GM19351 (cell line): ENCODE data around the gene TRNP1.
A peak's percentile ranks its signal among the peaks of the same experiment; 100 is the strongest.
"Not testable (repeated sequence)": the region's sequence is repeated elsewhere in the genome, so short reads cannot be mapped to it uniquely, and the experiment has no call there.

ENCODE experiments used
- ATAC-seq: cut with Tn5 transposase; IDR thresholded peaks from one replicate; pipeline ENCODE4 v1.9.1; 2021; ENCODE audit warnings: mild to moderate bottlenecking, moderate library complexity; ENCODE audit not compliant: unreplicated experiment

The TRNP1 gene, protein sequence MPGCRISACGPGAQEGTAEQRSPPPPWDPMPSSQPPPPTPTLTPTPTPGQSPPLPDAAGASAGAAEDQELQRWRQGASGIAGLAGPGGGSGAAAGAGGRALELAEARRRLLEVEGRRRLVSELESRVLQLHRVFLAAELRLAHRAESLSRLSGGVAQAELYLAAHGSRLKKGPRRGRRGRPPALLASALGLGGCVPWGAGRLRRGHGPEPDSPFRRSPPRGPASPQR

DNA sequence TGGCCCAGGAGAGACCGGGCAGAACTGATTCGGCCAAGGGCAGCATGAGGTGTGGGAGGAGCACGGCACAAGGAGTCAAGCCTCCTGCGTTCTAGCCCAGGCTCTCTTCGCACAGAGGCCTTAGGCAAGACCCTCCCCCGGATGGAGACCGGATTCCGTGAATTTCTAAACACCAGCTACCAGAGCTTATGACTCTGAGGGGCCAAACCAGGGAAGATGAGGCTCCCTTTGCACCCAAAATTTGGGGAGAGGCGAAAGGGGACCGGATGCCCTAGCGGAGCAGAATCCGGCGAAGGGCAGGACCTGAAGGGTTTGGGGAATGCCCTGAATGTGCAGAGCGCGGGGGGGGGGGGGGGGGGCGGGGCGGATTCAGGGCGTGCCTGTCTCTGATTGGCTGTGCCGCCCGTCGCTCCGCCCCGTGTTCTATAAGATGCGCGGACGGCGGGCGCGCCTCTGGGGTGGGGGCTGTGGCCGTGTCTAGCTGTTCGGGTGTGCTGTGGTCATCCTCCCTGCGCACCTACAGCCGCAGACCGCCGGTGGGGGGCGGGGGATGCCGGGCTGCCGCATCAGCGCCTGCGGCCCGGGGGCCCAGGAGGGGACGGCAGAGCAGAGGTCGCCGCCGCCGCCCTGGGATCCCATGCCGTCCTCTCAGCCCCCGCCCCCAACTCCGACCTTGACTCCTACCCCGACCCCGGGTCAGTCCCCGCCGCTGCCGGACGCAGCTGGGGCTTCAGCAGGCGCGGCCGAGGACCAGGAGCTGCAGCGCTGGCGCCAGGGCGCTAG is at the start of gene TRNP1:
Gene TRNP1, plus strand, starts transcription at position 456 of the 783 bp plus-strand sequence. Its CDS starts 95 bp downstream, at position 551.
- ATAC-seq: peak; percentile 60

DNA sequence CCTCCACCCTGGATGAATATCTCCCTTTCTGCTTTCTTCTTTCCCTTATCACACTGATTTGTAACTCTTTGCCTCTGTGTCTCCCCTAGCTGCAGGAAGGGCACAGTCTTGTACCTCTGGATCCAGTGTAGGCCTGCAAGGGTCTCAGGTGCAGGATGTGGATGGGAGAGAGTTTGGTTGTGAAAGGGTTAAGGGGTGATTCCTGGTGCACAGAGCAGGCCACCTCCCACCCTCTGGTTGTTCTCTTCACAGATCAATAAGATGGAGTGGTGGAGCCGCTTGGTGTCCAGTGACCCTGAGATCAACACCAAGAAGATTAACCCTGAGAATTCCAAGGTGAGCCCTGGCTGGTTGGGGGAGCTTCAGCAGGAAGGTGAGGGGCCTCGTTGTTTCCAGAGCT is 48.4 kb upstream of the TRNP1 start:
- no peak for ATAC-seq

DNA sequence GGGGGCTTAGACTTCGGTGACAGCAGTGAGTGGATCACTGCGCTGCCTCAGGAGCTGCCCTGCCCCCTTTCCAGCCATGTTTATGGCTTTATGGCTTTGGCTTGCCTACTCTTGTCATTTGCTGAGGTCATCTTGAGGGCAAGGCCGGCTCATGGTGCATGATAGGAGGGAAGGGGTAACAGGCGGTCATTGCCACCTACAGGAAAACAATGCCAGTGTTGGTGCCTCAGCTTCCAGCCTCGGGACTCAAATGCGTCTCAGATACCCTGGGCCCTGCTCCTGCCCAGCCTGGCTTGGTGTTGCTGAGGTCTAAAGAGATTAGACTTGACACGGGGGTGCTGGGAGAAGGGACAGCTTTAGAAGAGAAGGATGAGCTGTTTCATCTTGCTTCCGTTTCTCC is 47.8 kb upstream of the TRNP1 start:
- no peak for ATAC-seq

DNA sequence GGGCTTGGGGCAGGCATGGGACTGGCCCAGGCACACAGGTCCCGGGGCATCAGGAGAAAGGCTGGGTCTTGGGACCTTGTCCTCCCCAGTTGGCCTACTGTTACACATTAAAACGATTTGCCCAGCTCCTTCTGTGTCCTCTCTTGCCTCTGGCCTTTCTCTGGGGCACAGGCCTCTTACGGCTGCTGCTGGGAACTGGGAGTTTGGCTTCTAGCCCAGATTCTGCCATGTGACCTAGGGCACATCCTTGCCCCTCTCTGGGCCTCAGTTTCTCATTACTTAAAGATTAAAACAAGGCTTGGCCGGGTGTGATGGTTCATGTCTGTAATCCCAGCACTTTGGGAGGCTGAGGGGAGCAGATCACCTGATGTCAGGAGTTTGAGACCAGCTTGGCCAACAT is 47.2 kb upstream of the TRNP1 start:
- no peak for ATAC-seq

DNA sequence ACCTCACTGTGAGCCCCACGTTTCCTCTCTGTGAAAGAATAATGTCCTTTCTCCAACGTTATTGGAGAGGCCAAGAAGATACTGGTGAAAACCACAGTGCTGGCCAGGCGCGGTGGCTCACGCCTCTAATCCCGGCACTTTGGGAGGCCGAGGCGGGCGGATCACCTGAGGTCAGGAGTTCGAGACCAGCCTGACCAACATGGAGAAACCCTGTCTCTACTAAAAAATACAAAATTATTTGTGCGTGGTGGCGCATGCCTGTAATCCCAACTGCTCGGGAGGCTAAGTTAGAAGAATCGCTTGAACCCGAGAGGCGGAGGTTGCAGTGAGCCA is 44.8 kb upstream of the TRNP1 start:
- not testable (repeated sequence) for ATAC-seq

DNA sequence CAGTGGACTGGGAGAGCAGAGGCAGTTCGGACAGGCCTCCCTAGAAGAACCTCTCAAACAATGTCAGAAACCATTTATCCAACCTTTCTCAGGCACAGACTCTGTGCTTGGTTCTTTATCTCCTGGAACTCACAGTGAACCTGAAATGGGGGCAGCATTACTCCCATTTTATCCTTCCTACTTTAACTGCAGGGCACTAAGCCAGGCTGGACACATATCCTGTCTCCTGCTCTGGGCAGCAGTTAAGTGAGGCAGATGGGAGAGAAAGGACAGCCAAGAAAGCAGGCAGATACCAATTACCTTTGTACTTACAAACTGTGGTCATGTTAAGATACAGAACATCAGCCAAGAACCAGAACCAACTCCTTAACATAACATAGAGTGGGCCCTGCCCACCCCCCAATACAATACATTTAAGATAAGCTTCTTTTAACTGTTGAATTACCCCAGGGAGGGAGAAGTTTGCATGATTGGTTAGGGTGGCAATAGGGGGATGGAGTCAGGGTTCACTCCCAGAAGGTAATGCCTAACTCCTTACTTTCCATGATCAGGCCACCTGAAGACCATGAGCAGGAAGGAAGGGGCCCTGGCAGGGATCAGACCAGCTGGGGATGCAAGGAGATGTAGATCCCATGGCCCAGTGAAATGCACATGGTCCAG is 44.1 kb upstream of the TRNP1 start:
- no peak for ATAC-seq

DNA sequence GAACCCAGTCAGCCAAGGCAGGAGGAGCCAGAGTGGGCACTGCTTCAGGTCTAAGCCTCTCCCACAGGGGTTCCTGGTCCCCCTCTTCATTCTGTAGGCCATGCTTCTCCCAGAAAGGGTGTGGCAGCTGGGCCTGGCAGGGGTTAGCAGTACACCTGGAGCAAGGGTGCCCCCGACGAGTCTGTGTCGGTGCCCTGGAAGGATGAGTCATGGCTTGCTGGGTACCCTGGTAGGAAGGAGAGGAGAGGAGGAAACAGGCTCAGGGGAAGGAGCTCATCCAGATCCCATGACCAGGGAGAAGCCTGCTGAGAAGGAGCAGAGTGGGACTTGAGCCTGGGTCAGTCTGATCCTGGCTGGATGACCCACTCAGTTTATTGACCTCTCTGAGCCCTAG is 43.6 kb upstream of the TRNP1 start:
- ATAC-seq: no peak

DNA sequence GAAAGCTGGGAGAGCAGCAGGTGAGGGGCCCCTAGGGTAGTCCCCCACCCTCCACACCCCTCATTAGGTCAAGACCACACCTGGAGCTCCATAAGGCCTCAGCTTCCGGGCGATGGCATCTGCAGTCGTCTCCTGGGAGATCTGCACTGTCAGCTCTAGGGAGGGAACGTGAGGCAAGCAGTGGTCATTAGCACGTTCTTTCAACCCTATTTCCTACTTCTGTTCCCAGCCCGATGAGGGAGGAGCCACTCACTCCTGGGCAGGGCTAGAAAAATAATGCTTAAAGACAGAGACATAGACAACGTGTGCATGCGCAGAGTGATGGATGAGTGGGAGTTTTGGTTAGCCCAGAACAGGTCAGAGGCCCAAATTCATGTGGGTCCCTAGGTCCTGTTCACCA is 42.9 kb upstream of the TRNP1 start:
- no peak for ATAC-seq

DNA sequence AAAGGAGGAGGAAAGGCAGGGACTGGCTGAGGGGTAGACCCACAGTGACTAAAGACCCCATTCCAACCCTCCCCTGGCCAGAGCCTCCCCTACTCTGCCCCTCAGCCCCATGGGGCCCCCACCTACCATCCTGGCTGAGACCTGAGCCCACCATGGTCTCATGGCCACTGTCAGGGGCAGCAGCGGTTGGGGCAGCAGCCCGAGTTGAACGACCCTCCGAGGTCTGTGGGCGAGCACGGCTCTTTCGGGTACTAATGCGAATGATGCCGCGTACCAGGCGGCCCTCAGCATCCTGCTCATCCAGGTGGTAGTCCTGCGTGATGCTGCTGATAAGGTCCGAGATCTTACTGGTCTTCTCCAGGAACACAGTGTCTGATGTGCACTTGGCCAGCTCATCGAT is 42.3 kb upstream of the TRNP1 start:
- ATAC-seq: no peak

DNA sequence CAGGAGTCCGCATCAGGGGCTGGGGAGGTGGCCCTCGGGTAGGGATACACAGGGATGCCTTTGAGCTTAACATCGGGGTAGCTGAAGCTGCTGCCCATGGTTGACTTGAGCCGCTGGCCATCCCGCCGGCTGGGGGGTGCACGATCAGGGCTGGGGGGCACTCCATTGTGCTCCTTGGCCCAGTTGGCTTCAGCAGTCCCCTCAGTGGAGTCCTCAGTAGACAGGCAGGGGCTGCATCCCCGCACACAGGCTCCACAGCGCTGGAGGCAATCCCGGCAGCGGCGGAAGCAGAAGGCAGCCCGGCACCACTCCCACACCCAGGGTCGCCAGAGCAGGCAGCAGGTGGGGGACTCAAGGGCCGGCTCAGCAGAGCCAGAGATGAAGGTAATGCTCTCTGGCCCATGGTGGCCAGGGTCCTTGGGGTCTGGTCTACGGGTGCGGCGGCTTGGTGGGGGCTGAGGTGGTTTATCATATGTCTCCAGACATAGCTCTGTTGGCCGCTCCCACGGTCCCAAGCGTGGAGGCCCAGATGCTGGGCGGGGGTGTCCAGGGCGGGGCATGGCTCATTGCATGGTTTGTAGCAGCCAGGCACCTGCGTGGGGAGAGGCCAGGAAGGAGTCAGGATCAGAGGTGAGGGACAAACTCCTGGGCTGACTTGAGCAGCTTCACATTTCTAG is 41.5 kb upstream of the TRNP1 start:
- no peak for ATAC-seq

DNA sequence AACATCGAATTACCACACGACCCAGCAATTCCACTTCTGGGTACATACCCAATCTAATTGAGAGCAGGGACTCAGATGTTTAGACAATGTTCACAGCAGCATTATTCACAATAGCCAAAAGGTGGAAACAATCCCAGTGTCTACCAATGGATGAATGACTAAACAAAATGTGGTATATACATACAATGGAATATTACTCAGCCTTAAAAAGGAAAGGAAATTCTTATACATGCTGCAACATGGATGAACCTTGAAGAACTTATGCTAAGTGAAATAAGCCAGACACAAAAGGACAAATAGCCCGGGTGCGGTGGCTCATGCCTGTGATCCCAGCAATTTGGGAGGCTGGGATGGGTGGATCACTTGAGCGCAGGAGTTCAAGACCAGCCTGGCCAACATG is 40.1 kb upstream of the TRNP1 start:
- no peak for ATAC-seq

DNA sequence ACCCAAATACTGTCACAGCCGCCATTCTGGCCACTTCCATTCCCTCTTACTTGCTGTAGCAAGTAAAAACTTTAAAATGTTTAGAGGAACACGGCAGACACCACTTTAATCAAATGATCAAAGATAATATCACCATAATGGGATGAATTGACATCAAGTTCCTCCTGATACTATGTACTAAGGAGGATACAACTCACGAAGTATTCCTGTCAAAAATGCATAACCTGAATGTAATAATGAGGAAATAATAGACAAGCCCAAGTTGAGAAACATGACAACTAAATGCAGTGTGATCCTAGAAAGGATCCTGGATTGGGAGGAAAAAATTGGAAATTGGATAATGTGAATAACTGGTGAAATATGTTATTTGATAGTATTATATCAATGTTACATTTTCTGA is 37.2 kb upstream of the TRNP1 start:
- ATAC-seq: no peak

DNA sequence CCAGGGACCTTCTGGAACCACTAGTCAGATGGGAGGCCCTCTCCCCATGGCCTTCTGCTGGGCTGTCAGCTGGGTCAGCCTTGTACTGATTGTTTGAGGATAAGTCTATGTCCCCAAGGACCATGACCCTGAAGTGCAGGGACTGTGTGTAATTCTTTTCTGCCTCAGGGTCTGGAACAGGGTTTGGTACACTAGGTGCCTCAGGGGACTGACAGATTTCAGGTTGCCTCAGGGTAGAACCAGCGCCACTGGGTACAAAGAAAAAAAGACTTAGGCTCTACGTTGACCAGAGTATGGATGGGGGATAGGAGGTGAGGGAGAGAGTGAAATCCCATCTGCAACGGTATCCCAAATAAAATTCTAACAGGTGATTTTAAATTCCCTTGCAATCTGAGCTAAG is 36.2 kb upstream of the TRNP1 start:
- ATAC-seq: no peak

DNA sequence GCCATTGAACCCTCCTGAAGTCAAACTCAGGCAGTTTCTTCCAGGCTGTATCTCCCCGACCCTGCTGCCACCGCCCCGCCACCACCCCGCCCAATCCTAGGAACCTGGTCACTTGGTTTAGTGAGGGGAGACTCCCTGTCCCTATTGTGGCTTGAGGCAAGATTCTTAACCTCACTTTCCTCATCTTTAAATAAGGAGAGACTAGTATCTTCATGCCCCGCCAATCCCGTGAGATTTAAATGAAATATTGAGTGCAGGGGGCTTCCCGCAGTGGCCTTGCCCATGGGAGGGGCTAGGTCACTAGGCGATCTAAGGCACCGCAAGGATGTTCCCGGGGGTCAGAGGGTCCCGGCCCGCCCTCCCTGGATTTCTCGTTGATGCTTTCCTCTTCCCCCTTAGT is 34.2 kb upstream of the TRNP1 start:
- no peak for ATAC-seq

DNA sequence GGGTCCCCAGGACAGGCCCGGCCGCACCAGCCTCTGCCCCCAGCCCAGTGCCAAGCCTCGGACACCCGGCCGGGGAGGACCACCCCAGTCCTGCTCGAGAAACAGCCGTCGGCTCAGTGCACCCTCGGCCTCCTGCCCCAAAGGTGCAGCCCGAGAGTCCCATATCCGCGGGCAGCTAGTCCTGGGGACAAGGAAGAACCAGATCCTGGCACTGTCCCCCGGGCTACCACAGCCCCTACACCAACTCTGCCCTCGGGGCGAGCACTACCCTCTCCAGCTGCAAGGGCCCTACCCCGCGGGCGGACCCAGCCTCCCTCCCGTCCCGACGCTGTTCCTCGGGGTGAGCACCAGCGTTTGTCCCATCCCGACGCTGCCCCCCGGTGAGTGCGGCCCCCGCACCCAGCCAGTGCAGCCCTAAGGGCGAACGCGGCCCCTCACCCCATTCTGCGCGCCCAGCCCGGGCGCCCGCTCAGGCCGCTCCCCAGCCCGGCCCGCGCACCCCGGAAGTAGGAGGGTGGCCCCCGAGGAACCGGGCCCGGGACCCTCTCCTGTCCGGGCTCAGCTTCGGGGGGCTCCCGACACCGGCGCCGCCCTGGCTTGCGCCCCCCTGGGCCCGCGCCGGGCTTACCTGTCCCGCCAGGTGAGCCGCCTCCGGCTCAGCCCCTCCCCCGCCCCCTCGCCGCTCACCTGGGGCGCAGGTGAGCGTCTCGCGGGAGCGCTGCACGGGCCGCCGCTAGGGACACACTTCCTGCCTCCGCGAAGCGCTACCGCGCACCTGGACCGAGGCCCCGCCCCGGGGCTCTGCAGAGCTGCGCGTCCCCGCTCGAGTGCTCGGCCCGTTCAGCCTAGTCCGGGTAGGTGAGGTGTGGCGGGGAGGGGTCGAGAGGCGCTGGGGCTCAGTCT is 33.5 kb upstream of the TRNP1 start, which contains the start of gene KDF1:
Gene KDF1, minus strand, starts transcription at position 747 of the 903 bp plus-strand sequence. CDS start 8,088 bp downstream, outside the sequence.
- ATAC-seq: no peak

DNA sequence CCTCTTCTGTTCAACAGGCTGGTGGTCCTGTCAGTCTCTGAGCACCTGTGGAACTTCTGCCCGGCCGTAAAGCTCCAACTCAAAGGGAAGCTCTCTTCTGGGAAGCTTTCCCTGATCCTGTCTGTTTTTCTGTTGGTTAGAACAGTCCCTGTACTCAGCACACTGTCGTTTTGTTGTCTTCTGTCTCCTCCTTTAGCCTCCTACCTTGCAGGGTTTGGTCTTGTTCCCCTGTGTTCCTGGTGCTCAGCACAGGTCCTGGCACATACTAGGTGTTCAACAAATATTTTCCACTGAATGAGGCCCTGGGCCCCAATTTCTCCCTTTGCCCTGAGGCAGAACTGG is 32.9 kb upstream of the TRNP1 start:
- ATAC-seq: no peak

DNA sequence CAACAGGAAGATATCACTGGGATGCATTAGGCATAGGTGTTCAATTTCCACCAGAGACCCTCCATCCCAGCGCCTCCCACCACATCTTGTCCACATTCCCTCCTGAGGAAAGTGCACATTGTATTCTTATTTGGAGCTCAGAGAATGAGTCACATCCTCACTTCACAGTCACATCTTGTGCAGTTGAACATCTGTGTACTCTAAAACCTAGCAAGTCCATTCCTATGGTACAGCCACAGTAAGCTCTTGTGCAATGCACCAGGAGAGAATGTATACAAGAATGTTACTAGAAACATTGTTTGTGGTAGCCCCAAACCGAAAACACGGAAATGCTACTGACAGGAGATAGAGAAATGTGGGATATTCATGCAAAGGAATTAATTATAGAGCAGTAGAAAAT is 31.7 kb upstream of the TRNP1 start:
- ATAC-seq: no peak

DNA sequence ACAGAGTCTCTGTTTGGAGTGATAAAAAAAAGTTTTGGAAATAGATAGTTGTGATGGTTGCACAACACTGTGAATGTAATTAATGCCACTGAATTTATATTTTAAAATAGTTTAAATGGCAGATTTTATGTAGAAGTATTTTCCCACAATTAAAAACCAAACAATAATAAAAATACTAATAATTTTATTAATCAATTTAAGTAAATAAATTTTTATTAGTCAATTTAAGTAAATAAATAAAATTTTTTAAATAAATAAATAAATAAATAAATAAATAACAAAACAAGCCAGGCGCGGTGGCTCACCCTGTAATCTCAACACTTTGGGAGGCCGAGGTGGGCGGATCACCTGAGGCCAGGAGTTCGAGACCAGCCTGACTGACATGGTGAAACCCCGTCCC is 28.3 kb upstream of the TRNP1 start:
- no peak for ATAC-seq

DNA sequence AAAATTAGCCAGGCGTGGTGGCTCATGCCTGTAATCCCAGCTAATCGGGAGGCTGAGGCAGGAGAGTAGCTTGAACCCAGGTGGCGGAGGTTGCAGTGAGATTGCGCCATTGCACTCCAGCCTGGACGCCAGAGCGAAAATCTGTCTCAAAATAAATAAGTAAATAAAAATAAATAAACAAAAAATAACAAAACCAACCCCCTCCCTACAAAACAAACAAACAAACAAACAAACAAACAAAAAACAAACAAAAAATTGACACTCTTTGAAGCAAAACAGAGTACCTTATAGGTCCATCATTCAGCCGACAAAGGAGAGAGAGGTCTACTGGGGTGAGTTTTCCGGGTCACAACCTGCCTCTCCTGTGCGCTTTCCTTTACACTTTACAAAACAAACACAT is 27.9 kb upstream of the TRNP1 start:
- no peak for ATAC-seq

DNA sequence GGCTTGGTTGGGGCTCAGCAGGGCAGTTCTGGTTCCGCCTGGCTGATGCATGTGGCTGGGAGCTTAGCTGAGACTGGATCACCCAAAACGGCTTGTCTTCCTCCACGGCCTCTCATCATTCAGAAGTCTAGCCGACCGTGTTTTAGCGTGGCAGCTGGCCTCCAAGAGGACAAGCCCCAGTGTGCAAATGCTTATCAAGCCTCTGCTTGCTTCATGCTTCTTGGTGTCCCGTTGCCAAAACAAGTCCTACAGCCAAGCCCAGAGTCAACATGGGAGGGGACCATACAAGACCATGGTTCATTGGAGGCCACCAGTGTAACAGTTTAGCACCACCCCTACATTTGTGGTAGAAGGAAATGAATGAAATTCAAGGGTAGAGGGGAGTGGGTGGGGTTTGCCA is 22.7 kb upstream of the TRNP1 start:
- no peak for ATAC-seq

DNA sequence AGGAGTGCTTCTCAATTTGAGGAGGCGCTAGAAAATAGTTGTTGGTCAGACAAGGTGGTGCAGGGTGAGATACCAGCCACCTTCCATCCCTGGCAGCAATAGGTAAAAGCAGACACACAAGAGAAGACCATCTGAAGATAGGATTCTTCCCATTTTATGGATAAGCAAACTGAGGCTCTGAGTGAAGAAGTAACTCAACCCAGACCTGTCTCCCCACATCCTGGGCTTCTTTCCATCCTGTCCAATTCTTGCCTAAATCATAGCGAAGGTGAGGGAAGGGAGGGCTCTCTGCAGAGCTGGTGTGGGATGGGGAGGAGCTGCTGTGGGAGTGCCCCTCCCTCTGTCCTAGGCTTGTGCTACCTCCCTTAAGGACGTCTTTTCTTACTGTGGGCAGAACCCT is 21.9 kb upstream of the TRNP1 start:
- ATAC-seq: no peak
